ENCODE results near the gene ANKRD13C. TPM values are rescaled to one million over a fixed set of nuclear protein-coding genes. Genes with fewer than 3 reads are reported as not detected.
A peak's percentile ranks its signal among the peaks of the same experiment; 100 is the strongest.

Gene ANKRD13C
- polyA plus RNA-seq, 1 donor (not counting 4 experiments of a cell fraction or from before 2014, with no cell fraction given), result 13.4 TPM

- no peak overlapping the region for H2AFZ ChIP-seq (ENCODE audit: control insufficient read depth, low read length)
- no peak for DNase-seq (ENCODE audit: low read depth, low spot score)
- H3K36me3 ChIP-seq (ENCODE audit: control insufficient read depth in 2 of 2, extremely low read depth in 1 of 2, insufficient read depth in 2 of 2, low read length in 2 of 2), result peaks cover 25 to 29% of the 10 kb centered on the region in 2 experiments
- H3K4me1 ChIP-seq (ENCODE audit: control insufficient read depth, extremely low read depth, insufficient read depth, low read length), result peaks cover 3% of the 10 kb centered on the region
- no peak overlapping the region for H3K4me3 ChIP-seq (ENCODE audit: control insufficient read depth in 2 of 3, extremely low read depth in 1 of 3, insufficient read depth in 2 of 3, low read depth in 1 of 3, low read length in 3 of 3)
- no peaks in the 10 kb centered on the region for H3K9me1 ChIP-seq (ENCODE audit: control insufficient read depth, extremely low read depth, insufficient read depth, low read length)
- H4K20me1 ChIP-seq (ENCODE audit: control insufficient read depth, extremely low read depth, insufficient read depth, low read length), result no peaks in the 10 kb centered on the region
- dilution Hi-C loops (cut with MboI; ENCODE audit: extremely low pct_ligation_motif_present, low sequenced_read_pairs), result no loop called here
- H3K9ac ChIP-seq (ENCODE audit: control insufficient read depth, extremely low read depth, insufficient read depth, low read length), result no peak overlapping the region
- H3K27ac ChIP-seq (ENCODE audit: control insufficient read depth, insufficient read depth, low read length), result no peak overlapping the region
- FAIRE-seq, result no peak
- peaks cover 6% of the 10 kb centered on the region for H3K79me2 ChIP-seq (ENCODE audit: control insufficient read depth, insufficient read depth, low read length)
- H3K27me3 ChIP-seq (ENCODE audit: control insufficient read depth, extremely low read depth, insufficient read depth, low read length), result no peaks in the 10 kb centered on the region
- TF ChIP-seq CTCF (optimal IDR thresholded peaks at IDR 0.05 in 1 of 3, IDR thresholded peaks at IDR 0.05 in 1 of 3, conservative IDR thresholded peaks at IDR 0.05 in 1 of 3; ENCODE audit: extremely low read depth in 1 of 3, insufficient read depth in 2 of 3, low read length in 3 of 3), result no peak
- TF ChIP-seq EZH2 (IDR thresholded peaks at IDR 0.05; ENCODE audit: low read length), result no peak
- H3K9me3 ChIP-seq (ENCODE audit: control insufficient read depth, low read depth, low read length), result no peaks in the 10 kb centered on the region
- H3K4me2 ChIP-seq (ENCODE audit: control insufficient read depth, extremely low read depth, insufficient read depth, low read depth, low read length), result no peak overlapping the region
Observed at GRCh38 chr1:70239940-70240339, 114.6 kb downstream of the ANKRD13C start.

GRCh38 chr1:70234733-70235132 lies 119.8 kb downstream of the ANKRD13C start:
- FAIRE-seq, result peak; percentile 41
- peak overlapping the region; percentile 59 for H3K27ac ChIP-seq (ENCODE audit: control insufficient read depth, insufficient read depth, low read length)
- no peaks in the 10 kb centered on the region for H4K20me1 ChIP-seq (ENCODE audit: control insufficient read depth, extremely low read depth, insufficient read depth, low read length)
- H3K9me1 ChIP-seq (ENCODE audit: control insufficient read depth, extremely low read depth, insufficient read depth, low read length), result no peaks in the 10 kb centered on the region
- H3K4me3 ChIP-seq (ENCODE audit: control insufficient read depth in 2 of 3, extremely low read depth in 1 of 3, insufficient read depth in 2 of 3, low read depth in 1 of 3, low read length in 3 of 3), result no peak overlapping the region
- H3K4me1 ChIP-seq (ENCODE audit: control insufficient read depth, extremely low read depth, insufficient read depth, low read length), result peaks cover 14% of the 10 kb centered on the region
- dilution Hi-C loops (cut with MboI; ENCODE audit: extremely low pct_ligation_motif_present, low sequenced_read_pairs), result no loop called here
- no peak for TF ChIP-seq CTCF (optimal IDR thresholded peaks at IDR 0.05 in 1 of 3, IDR thresholded peaks at IDR 0.05 in 1 of 3, conservative IDR thresholded peaks at IDR 0.05 in 1 of 3; ENCODE audit: extremely low read depth in 1 of 3, insufficient read depth in 2 of 3, low read length in 3 of 3)
- no peak for TF ChIP-seq EZH2 (IDR thresholded peaks at IDR 0.05; ENCODE audit: low read length)
- H3K79me2 ChIP-seq (ENCODE audit: control insufficient read depth, insufficient read depth, low read length), result peaks cover 14% of the 10 kb centered on the region
- no peak overlapping the region for H3K9ac ChIP-seq (ENCODE audit: control insufficient read depth, extremely low read depth, insufficient read depth, low read length)
- peaks cover 16 to 34% of the 10 kb centered on the region in 2 experiments for H3K36me3 ChIP-seq (ENCODE audit: control insufficient read depth in 2 of 2, extremely low read depth in 1 of 2, insufficient read depth in 2 of 2, low read length in 2 of 2)
- no peaks in the 10 kb centered on the region for H3K9me3 ChIP-seq (ENCODE audit: control insufficient read depth, low read depth, low read length)
- DNase-seq (ENCODE audit: low read depth, low spot score), result no peak
- H3K4me2 ChIP-seq (ENCODE audit: control insufficient read depth, extremely low read depth, insufficient read depth, low read depth, low read length), result peak overlapping the region; percentile 22
- H3K27me3 ChIP-seq (ENCODE audit: control insufficient read depth, extremely low read depth, insufficient read depth, low read length), result no peaks in the 10 kb centered on the region
- no peak overlapping the region for H2AFZ ChIP-seq (ENCODE audit: control insufficient read depth, low read length)

Measured in keratinocyte (primary cell).